Kidney epithelial cell (primary cell): ENCODE measurements around the gene TPK1. TPM values are rescaled to one million over a fixed set of nuclear protein-coding genes. Genes with fewer than 3 reads are reported as not detected.

Experiments used
- DNase-seq: peaks from one replicate; pipeline ENCODE4 v3.0.0-alpha.2; 2010; ENCODE audit warnings: low read depth
- H3K27me3 ChIP-seq: 2 replicates; pipeline ENCODE4 v1.6.0; 2011; ENCODE audit warnings: low read length; ENCODE audit not compliant: control insufficient read depth, insufficient read depth
- H3K36me3 ChIP-seq: 2 replicates; pipeline ENCODE4 v1.5.1; 2011; ENCODE audit warnings: low read length; ENCODE audit not compliant: control insufficient read depth, insufficient read depth
- H3K4me3 ChIP-seq: 2 replicates; pipeline ENCODE4 v1.5.1; 2011; ENCODE audit warnings: low read depth, mild to moderate bottlenecking, control low read depth, low read length
- CTCF ChIP-seq: IDR thresholded peaks from 2 replicates; pipeline ENCODE4 v1.5.1; 2011; ENCODE audit warnings: mild to moderate bottlenecking, moderate library complexity, low read length, control low read depth, inconsistent platforms; ENCODE audit not compliant: insufficient read depth, poor library complexity, severe bottlenecking
- total RNA-seq: library from RNA; depleted of rRNA; stranded (reverse); fragments of >200 nt; gene quantifications from 2 replicates; pipeline ENCODE4 v1.2.3, GENCODE V29; 2015

Gene TPK1
- total RNA-seq, 1 donor from 2014 or later, result 3.8 TPM

DNA sequence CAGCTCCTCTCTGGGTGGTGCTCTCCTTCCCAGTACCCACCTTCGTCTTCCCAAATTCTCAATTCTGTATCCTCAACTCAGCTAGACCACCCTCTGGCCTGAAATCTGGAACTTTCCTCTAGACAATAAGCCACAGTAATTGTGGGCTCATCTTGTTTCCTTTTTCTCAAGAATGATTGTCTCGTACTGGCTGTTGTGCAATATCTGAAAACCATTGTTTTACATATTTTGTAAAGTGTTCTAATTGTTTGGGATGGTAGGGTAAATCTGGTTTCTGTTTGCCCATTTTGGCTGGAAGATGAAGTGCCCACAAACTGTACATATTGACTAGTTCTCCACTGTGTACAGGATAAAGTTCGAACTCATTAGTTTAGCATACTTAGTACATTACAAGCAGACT lies 421.0 kb downstream of the TPK1 start:
- no peaks in the 10 kb centered on the region for H3K27me3 ChIP-seq
- DNase-seq, result no peak
- no peak overlapping the region for H3K4me3 ChIP-seq
- TF ChIP-seq CTCF, result no peak
- H3K36me3 ChIP-seq, result no peaks in the 10 kb centered on the region

GRCh38 chr7:144410441-144410840 lies 425.4 kb downstream of the TPK1 start:
- Histone ChIP-seq H3K36me3 (no peaks in the 10 kb centered on the region), H3K4me3 (no peak overlapping the region), H3K27me3 (no peaks in the 10 kb centered on the region)
- no peak for TF ChIP-seq CTCF
- no peak for DNase-seq

DNA sequence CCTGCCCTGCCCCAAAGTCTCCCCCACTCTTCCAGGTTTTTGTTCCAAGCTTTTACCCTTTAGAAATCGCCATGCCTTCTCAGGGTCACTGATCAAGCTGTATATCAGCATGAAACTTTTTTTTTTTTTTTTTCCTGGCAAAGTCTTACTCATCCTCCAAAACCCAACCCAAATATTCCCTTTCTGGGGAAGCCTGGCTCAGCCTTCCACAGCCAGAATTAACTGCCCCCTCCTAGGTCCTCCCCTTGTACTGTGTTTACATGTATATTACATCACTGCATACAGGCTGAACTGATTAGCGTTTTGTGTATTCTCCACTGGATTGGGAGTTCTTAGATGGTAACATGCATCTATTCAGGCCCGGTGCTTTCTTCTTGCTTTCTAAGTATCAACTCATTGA lies 427.7 kb downstream of the TPK1 start:
- DNase-seq, result no peak

GRCh38 chr7:144407266-144407931 lies 428.5 kb downstream of the TPK1 start:
- Histone ChIP-seq H3K27me3 (no peaks in the 10 kb centered on the region), H3K36me3 (no peaks in the 10 kb centered on the region), H3K4me3 (no peak overlapping the region)
- DNase-seq, result no peak
- TF ChIP-seq CTCF, result no peak

More for the DNA sequence above, 427.7 kb downstream of the TPK1 start:
- TF ChIP-seq CTCF, result no peak
- no peaks in the 10 kb centered on the region for H3K27me3 ChIP-seq
- H3K4me3 ChIP-seq, result no peak overlapping the region
- H3K36me3 ChIP-seq, result no peaks in the 10 kb centered on the region

- H3K27me3 ChIP-seq, result no peaks in the 10 kb centered on the region
- H3K4me3 ChIP-seq, result no peak overlapping the region
- no peaks in the 10 kb centered on the region for H3K36me3 ChIP-seq
- no peak for TF ChIP-seq CTCF
- DNase-seq, result no peak
These were observed 430.9 kb downstream of the TPK1 start for GRCh38 chr7:144404946-144405345.

DNA sequence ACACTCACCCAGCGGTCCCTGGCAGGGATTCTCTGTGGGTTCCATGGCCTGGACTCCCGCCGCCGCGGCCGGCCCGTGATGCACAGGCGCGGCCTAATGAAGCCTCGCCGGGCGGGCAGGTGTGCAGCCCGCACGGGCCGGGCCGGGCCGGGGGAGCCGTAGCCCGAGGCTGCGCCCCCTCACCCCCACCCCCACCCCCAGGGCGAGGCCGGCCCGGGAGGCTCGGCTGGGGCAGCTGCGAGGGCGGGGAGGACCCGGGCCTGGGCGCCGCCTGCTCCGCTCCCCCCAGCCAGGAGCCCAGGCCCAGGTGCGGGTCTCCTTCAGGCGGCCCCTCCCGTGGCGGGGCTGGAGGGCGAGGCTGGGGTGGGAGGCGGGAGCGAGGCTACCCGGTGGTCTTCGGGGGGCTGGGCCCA lies 432.2 kb downstream of the TPK1 start, which contains the start of gene NOBOX:
NOBOX (minus strand) TSS at position 45 of the 413 bp plus-strand sequence.
- DNase-seq, result no peak
- H3K27me3 ChIP-seq, result no peaks in the 10 kb centered on the region
- H3K4me3 ChIP-seq, result no peak within 1 kb of the TSS
- no peak for TF ChIP-seq CTCF
- no peaks in the 10 kb centered on the region for H3K36me3 ChIP-seq
